Endothelial cell (in vitro differentiated cells): ENCODE results near the gene HIPK1. TPM values are rescaled to one million over a fixed set of nuclear protein-coding genes. Genes with fewer than 3 reads are reported as not detected.
A peak's percentile ranks its signal among the peaks of the same experiment; 100 is the strongest.

Source experiments
- DNase-seq: peaks from one replicate; pipeline ENCODE4 v3.0.0; 2021; ENCODE audit warnings: low spot score
- H3K27ac Mint-ChIP-seq: one replicate; pipeline ENCODE4 v1.8.0; 2021; ENCODE audit warnings: mixed read lengths, inconsistent platforms; ENCODE audit not compliant: unreplicated experiment
- H3K27me3 Mint-ChIP-seq: one replicate; pipeline ENCODE4 v1.8.0; 2021; ENCODE audit warnings: mild to moderate bottlenecking, moderate library complexity, mixed read lengths, inconsistent platforms; ENCODE audit not compliant: unreplicated experiment
- H3K36me3 Mint-ChIP-seq: one replicate; pipeline ENCODE4 v1.8.0; 2021; ENCODE audit warnings: mild to moderate bottlenecking, low read depth, mixed read lengths, inconsistent platforms; ENCODE audit not compliant: unreplicated experiment
- H3K4me1 Mint-ChIP-seq: one replicate; pipeline ENCODE4 v1.8.0; 2021; ENCODE audit warnings: mild to moderate bottlenecking, mixed read lengths, inconsistent platforms; ENCODE audit not compliant: unreplicated experiment
- H3K4me3 Mint-ChIP-seq: one replicate; pipeline ENCODE4 v1.8.0; 2021; ENCODE audit warnings: mild to moderate bottlenecking, mixed read lengths, inconsistent platforms; ENCODE audit not compliant: unreplicated experiment
- H3K9me3 Mint-ChIP-seq: one replicate; pipeline ENCODE4 v1.8.0; 2021; ENCODE audit warnings: mixed read lengths, inconsistent platforms; ENCODE audit not compliant: unreplicated experiment
- CTCF ChIP-seq: fragments of 200-600 bp; sonication (generic); IDR thresholded peaks from one replicate; pipeline ENCODE4 v1.5.0; 2021; ENCODE audit warnings: antibody characterized with exemption; ENCODE audit not compliant: unreplicated experiment
- total RNA-seq: library from RNA; stranded (reverse); fragmentation: NEBNext Ultra II Directional; extraction: Animal tissue kit (Norgen Biotek cat#: 25700); gene quantifications from one replicate; pipeline ENCODE4 v1.2.1, GENCODE V29; 2021; ENCODE audit not compliant: unreplicated experiment

Gene HIPK1
- total RNA-seq, 1 donor from 2014 or later, result 56.6 TPM

DNA sequence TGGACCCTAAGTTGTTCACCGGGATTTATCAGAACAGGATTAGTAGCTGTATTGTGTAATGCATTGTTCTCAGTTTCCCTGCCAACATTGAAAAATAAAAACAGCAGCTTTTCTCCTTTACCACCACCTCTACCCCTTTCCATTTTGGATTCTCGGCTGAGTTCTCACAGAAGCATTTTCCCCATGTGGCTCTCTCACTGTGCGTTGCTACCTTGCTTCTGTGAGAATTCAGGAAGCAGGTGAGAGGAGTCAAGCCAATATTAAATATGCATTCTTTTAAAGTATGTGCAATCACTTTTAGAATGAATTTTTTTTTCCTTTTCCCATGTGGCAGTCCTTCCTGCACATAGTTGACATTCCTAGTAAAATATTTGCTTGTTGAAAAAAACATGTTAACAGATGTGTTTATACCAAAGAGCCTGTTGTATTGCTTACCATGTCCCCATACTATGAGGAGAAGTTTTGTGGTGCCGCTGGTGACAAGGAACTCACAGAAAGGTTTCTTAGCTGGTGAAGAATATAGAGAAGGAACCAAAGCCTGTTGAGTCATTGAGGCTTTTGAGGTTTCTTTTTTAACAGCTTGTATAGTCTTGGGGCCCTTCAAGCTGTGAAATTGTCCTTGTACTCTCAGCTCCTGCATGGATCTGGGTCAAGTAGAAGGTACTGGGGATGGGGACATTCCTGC is 46.2 kb downstream of the HIPK1 start:
- peak overlapping the region; percentile 20 for H3K27ac Mint-ChIP-seq
- H3K4me1 Mint-ChIP-seq, result peaks cover 46% of the 10 kb centered on the region
- peaks cover 3% of the 10 kb centered on the region for H3K27me3 Mint-ChIP-seq
- H3K36me3 Mint-ChIP-seq, result peaks cover 34% of the 10 kb centered on the region
- no peak overlapping the region for H3K4me3 Mint-ChIP-seq
- no peaks in the 10 kb centered on the region for H3K9me3 Mint-ChIP-seq
- no peak for TF ChIP-seq CTCF
- DNase-seq, result no peak

DNA sequence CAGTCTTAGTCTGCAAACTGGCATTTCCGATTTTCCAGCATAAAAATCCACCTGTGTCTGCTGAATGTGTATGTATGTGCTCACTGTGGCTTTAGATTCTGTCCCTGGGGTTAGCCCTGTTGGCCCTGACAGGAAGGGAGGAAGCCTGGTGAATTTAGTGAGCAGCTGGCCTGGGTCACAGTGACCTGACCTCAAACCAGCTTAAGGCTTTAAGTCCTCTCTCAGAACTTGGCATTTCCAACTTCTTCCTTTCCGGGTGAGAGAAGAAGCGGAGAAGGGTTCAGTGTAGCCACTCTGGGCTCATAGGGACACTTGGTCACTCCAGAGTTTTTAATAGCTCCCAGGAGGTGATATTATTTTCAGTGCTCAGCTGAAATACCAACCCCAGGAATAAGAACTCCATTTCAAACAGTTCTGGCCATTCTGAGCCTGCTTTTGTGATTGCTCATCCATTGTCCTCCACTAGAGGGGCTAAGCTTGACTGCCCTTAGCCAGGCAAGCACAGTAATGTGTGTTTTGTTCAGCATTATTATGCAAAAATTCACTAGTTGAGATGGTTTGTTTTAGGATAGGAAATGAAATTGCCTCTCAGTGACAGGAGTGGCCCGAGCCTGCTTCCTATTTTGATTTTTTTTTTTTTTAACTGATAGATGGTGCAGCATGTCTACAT is 47.6 kb downstream of the HIPK1 start:
- H3K4me1 Mint-ChIP-seq, result peaks cover 60% of the 10 kb centered on the region
- peaks cover 7% of the 10 kb centered on the region for H3K27me3 Mint-ChIP-seq
- no peak overlapping the region for H3K4me3 Mint-ChIP-seq
- no peaks in the 10 kb centered on the region for H3K9me3 Mint-ChIP-seq
- DNase-seq, result no peak
- TF ChIP-seq CTCF, result peak; percentile 68
- peaks cover 40% of the 10 kb centered on the region for H3K36me3 Mint-ChIP-seq
- peak overlapping the region; percentile 82 for H3K27ac Mint-ChIP-seq

- no peaks in the 10 kb centered on the region for H3K9me3 Mint-ChIP-seq
- H3K4me3 Mint-ChIP-seq, result no peak overlapping the region
- no peak for TF ChIP-seq CTCF
- peaks cover 71% of the 10 kb centered on the region for H3K4me1 Mint-ChIP-seq
- H3K36me3 Mint-ChIP-seq, result peaks cover 33% of the 10 kb centered on the region
- DNase-seq, result no peak
- no peak overlapping the region for H3K27ac Mint-ChIP-seq
- H3K27me3 Mint-ChIP-seq, result peaks cover 10% of the 10 kb centered on the region
These were observed 48.8 kb downstream of the HIPK1 start for GRCh38 chr1:113977906-113978305.

DNA sequence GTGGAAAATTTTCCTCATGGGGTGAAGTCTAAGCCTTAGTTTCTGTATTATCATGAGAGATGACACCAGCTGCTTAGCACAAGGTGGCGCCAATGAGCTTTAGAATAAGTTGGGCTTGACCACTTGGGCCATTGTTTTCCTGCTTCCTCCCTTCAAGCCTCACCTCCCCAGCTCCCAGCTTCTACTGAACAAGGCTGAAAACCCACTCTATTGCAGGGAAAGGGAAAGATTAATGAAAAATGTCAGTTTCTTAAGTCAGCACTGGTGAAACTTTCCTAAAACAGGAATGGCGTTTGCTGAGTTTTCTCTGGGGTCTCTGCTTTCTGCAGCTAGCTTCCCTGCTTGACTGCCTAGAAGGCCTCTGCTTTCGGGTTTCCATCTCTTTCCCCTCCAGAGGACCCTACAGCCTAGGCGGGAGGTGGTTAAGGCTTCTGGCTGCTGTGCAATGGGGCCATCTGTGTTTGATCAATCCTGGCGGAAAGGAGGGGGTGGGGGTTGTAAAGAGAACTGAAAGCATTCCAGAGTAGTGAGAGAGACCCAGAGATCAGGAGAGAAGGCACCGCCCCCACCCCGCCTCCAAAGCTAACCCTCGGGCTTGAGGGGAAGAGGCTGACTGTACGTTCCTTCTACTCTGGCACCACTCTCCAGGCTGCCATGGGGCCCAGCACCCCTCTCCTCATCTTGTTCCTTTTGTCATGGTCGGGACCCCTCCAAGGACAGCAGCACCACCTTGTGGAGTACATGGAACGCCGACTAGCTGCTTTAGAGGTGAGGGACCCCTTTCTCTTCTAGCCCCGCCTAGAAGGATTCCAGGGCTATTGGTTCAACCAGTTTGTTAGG is 50.0 kb downstream of the HIPK1 start, which contains the start of gene OLFML3:
OLFML3 (plus strand) TSS at position 612 of the 840 bp plus-strand sequence; CDS start at position 655, 43 bp downstream.
- TF ChIP-seq CTCF, result peak; percentile 62
- peak; percentile 86 for DNase-seq
- Mint-ChIP-seq H3K4me1 (peaks cover 82% of the 10 kb centered on the region), H3K27me3 (peaks cover 10% of the 10 kb centered on the region), H3K36me3 (peaks cover 30% of the 10 kb centered on the region), H3K27ac (peak within 1 kb of the TSS; percentile 99), H3K9me3 (no peaks in the 10 kb centered on the region), H3K4me3 (peak within 1 kb of the TSS; percentile 86)
